Hepatocyte (in vitro differentiated cells): ENCODE measurements around the gene MRM1.

Source experiments
- EZH2 ChIP-seq: fragments of 200-600 bp; sonication (generic); IDR thresholded peaks from 2 replicates; pipeline ENCODE4 v1.6.1; 2016; ENCODE audit warnings: antibody characterized with exemption, mild to moderate bottlenecking, borderline replicate concordance
- EZH2phosphoT487 ChIP-seq: fragments of 200-600 bp; sonication (generic); IDR thresholded peaks from one replicate; pipeline ENCODE4 v1.6.1; 2018; ENCODE audit warnings: antibody characterized with exemption, mild to moderate bottlenecking, low read depth, moderate library complexity; ENCODE audit not compliant: unreplicated experiment, severe bottlenecking
- TF ChIP-seq, protein P1 (sequence below): fragments of 200-600 bp; sonication (generic); IDR thresholded peaks from 2 replicates; pipeline ENCODE4 v1.5.1; 2016; ENCODE audit warnings: antibody characterized with exemption, mild to moderate bottlenecking; ENCODE audit not compliant: poor library complexity

DNA sequence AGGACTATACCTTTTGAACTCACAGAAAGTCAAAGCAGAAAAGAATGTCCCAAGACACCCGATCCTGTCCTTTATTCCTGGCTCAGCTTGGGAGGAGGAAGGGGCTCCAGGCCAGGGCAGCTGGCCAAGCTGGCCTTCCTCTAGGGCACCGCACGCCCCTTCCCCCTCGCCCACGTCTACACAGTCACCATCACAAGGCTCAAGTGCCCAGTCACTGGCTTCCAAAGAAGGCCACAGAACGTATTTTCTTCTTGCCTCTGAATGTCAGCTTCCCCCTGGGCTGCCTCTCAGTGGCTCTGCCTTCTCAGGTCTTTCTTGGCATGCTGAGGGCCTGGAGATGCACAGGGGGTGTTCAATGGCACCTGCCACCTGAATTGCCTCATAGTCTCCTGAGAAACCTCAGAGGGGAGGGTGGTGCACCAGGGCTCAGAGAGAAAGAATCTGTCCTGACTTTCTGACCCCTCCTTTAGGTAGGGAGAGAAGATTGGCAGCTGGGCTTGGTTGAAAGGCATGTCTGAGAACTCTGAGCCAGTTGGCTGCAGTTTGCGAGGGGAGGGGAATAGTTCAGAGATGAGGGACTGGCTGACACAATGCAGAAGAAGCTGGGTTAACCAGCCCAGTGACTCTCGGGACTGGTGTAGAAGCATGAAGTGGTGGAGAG lies 7.6 kb upstream of the MRM1 start:
- TF ChIP-seq, protein P1, sequence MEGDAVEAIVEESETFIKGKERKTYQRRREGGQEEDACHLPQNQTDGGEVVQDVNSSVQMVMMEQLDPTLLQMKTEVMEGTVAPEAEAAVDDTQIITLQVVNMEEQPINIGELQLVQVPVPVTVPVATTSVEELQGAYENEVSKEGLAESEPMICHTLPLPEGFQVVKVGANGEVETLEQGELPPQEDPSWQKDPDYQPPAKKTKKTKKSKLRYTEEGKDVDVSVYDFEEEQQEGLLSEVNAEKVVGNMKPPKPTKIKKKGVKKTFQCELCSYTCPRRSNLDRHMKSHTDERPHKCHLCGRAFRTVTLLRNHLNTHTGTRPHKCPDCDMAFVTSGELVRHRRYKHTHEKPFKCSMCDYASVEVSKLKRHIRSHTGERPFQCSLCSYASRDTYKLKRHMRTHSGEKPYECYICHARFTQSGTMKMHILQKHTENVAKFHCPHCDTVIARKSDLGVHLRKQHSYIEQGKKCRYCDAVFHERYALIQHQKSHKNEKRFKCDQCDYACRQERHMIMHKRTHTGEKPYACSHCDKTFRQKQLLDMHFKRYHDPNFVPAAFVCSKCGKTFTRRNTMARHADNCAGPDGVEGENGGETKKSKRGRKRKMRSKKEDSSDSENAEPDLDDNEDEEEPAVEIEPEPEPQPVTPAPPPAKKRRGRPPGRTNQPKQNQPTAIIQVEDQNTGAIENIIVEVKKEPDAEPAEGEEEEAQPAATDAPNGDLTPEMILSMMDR = no peak
- TF ChIP-seq EZH2 = no peak
- no peak for TF ChIP-seq EZH2phosphoT487
